NCI-H1436 (cell line): ENCODE measurements around the gene DNAJC9.
"Not testable (repeated sequence)": the region's sequence is repeated elsewhere in the genome, so short reads cannot be mapped to it uniquely, and the experiment has no call there.

Experiments used
- DNase-seq: peaks from one replicate; lab custom pipeline; 2025; lab: John Stamatoyannopoulos, UW

The DNAJC9 gene

GRCh38 chr10:73246646-73247508 is at the start of gene DNAJC9:
TSS of gene DNAJC9 (minus strand) at chr10:73247255. CDS start at chr10:73247189, 66 bp downstream.
- peak; percentile 94 for DNase-seq

DNA sequence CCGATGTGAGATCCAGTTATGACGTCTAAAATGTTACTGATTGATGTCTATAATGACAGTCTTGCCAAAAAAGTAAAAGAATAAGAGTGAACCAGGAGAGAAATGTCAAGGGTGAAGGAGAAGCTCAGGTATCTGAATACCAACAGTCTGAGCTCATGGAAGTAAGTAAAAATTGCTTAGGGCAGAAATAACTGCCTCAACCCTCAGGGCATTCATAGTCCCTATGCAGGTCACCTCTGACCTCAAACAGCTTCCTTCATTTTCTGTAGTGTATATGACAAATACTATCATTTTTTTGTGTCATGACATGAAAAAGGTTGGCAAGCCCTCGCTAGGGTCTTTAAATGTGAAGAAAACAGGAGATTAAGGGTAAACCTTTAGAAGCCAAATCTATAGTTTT is 46.4 kb upstream of the DNAJC9 start:
- DNase-seq: no peak

GRCh38 chr10:73289958-73290357 is 42.9 kb upstream of the DNAJC9 start:
- DNase-seq: no peak

DNA sequence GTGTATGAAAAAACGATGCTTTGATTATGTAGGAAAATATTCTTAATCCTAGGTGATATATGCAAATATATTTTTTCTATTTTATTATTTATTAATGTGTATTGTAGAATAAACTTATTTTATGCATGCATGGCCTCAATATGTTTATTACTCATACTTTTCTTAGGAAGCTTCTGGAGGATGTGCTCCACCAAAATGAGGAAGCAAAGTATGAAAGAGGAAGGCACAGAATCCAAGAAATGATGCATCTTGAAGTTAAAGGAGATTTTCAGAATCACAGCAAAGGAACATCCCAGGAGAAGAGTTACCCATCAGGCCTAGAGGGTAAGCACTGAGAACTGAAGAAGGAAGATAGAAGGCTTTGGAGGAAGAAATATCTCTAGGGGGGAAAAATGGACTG is 40.4 kb upstream of the DNAJC9 start:
- DNase-seq: no peak

GRCh38 chr10:73281097-73281496 is 34.0 kb upstream of the DNAJC9 start:
- DNase-seq: no peak

- no peak for DNase-seq
Measured at GRCh38 chr10:73264423-73264822, 17.4 kb upstream of the DNAJC9 start.

- no peak for DNase-seq
Measured at GRCh38 chr10:73263693-73264347, 16.8 kb upstream of the DNAJC9 start.

DNA sequence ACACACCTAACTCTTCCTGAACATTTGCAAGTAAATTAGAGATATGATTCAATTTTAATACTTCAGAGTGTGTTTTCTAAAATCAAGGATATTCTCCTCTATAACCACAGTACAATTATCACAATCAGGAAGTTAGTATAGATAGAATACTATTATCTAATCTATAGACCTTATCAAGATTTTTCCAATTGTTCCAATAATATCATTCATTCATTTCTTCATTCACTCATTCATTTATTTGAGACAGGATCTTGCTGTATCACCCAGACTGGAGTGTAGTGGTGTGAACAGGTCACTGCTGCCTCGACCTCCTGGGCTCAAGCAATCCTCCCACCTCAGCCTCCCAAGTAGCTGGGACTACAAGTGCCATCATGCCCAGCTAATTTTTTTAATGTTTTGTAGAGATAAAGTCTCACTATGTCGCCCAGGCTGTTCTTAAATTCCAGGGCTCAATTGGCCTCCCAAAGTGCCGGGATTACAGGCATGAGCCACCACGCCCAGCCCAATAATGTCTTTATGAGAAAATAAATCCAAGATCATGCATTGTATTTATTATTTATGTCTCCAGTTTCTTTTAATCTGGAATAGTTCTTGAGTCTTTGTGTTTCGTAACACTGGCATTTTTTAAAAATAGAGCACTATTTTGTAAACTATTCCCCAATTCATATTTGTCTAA is 16.0 kb upstream of the DNAJC9 start:
- no peak for DNase-seq

DNA sequence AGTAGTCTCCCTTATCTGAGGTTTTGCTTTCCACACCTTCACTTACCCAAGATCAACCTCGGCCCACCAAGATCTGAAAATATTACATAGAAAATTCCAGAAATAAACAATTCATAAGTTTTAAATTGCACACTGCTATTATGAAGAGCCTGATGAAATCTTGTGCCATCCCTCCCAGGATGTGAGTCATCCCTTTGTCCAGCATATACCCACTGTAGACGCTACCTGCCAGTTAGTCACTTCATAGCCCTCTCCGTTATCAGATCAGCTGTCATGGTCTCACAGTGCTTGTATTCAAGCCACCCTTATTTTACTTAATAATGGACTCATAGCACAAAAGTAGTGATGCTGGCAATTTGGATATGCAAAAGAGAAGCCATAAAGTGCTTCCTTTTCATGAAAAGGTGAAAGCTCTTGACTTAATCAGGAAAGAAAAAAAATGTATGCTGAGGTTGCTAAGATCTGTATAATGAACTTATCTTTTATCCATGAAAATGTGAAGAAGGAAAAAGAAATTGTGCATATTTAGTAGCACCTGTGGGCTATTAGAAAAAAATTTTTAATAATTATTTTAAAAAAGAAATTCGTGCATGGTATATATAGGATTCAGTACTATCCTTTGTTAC is 15.2 kb upstream of the DNAJC9 start:
- no peak for DNase-seq

DNA sequence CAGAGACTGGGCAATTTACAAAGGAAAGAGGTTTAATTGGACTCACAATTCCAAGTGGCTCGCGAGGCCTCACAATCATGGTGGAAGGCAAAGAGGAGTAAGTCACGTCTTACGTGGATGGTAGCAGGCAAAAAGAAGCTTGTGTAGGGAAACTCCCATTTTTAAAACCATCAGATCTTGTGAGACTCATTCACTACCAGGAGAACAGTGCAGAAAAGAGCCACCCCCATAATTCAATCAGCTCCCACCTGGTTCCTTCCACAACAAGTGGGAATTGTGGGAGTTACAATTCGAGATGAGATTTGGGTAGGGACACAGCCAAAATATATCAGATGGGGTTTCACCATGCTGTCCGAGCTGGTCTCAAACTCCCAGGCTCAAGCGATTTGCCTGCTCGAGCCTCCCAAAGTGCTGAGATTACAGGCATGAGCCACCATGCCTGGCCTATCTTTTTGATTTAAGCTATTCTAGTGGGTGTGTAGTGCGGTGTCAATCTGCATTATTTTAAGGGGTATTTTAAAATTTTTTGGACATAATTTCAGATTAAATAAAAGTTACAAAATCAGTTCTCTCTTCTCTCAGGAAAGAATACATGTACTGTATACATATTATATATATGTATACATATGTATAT is 14.4 kb upstream of the DNAJC9 start:
- no peak for DNase-seq

- not testable (repeated sequence) for DNase-seq
Measured at GRCh38 chr10:73258612-73259011, 11.6 kb upstream of the DNAJC9 start.

- DNase-seq: no peak
Measured at GRCh38 chr10:73253225-73253555, 6.1 kb upstream of the DNAJC9 start.

DNA sequence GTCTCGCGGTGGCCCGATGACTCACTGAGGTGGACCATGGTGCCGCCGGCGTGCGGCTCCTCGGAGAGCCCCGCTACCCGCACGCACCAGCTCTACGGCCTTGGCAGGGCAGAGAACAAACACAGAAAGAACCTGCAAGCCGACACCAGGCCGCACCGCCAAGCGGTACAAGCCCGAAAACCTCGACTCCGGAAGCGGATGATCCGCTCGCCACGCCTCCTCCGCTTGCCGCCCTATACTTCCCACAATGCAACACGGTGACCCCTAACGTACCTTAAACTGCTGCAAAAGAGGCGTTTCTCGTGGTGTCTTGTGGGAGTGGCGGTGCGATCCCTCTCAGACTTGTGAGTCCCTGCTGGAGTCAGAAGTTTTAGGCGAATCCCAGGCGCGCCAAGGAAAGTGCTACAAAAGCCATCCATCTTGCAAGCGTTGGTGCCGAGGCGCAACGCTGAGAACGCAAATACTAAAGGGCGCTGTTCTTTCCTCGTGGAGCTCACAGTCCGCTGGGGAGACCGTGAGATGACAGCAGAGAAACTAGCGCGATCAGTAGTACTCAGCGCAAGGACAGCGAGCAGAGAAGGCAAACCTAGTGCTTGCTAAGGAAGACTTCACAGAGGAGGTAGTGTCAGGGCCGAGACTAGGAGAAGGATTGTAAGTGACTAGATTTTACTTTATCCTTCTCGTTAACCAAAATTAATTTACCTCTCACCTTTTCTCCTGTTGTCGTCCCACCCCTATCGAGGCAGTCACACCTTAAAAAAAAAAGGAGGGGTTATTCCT is 5.6 kb upstream of the DNAJC9 start, which contains the start of gene MRPS16:
Gene MRPS16, minus strand, starts transcription at position 200 of the 780 bp plus-strand sequence. Its CDS starts 162 bp downstream, at position 38.
- DNase-seq: peak; percentile 94

GRCh38 chr10:73251683-73252444 is 4.8 kb upstream of the DNAJC9 start:
- DNase-seq: no peak

GRCh38 chr10:73248259-73248724 is 1.2 kb upstream of the DNAJC9 start:
- DNase-seq: no peak

DNA sequence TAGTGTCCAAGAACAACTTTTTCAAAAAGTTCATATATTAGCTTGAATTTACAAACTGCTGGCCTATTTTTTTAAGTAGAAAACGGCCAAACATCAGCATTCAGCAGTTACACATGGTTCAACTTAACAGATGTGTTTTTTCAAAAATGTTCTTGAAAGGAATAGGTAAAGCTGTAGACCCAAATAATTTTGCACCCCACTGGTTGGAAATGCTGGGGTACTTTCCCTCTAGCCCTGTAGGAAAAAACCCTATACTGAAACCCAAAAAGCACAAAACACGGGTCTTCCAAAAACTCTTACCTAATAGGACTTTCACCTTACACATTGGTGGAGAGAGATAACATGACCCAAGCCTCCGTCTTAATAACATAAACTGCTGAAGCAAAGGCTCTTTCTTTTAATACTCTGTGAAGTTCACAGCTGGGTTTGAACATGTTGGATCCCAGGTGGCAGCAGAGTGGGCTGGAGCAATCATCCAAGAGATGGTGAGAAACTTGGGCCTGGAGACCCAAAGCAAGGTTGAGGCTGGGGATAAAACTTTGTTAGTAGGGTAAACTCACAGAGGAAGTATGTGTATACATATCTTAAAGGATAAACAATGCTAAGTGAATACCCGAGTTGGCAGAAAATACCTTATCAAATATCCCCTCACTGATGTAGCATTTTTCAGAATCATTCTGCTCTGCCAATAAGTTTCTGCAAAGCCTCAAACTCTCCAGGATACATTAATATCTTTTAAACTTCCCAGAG is 629 bp upstream of the DNAJC9 start:
- no peak for DNase-seq

- no peak for DNase-seq
Measured at GRCh38 chr10:73246322-73246645, 771 bp downstream of the DNAJC9 start.

DNA sequence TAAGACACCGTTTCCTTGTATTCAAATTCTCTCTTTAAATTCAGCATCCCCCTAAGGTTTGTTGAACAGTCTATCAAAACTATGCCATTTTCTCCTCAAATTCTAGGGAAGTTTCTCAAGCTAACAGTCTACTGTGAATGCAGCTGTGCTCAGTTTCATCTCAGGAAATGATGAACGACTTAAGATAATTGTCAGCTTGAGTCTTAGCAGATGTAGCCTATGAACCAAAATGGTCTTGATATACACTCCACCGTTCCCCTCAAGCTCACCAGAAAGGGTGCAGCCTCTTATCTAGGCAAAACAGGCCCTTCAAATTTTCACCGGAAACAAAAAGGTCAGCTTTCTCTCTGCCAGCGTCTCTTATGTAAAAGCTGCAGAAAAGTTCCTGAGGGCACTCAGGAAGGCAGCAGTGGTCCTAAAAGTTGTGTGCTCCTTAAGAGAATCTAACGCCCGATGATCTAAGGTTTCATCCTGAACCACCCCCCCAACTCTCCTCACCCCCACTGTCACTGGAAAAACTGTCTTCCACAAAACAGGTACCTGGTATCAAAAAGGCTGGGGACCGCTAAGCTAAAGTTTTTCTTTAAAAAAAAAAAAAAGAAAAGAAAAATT is 2.1 kb downstream of the DNAJC9 start:
- DNase-seq: no peak

- DNase-seq: no peak
Measured at GRCh38 chr10:73239908-73240307, 7.1 kb downstream of the DNAJC9 start.
